ENCODE measurements around the gene ZSCAN23. TPM values are rescaled to one million over a fixed set of nuclear protein-coding genes. Genes with fewer than 3 reads are reported as not detected.
"Not testable (repeated sequence)": the region's sequence is repeated elsewhere in the genome, so short reads cannot be mapped to it uniquely, and the experiment has no call there.

ZSCAN23 gene
- total RNA-seq, 1 experiment from 2014 or later: 2.9 TPM

DNA sequence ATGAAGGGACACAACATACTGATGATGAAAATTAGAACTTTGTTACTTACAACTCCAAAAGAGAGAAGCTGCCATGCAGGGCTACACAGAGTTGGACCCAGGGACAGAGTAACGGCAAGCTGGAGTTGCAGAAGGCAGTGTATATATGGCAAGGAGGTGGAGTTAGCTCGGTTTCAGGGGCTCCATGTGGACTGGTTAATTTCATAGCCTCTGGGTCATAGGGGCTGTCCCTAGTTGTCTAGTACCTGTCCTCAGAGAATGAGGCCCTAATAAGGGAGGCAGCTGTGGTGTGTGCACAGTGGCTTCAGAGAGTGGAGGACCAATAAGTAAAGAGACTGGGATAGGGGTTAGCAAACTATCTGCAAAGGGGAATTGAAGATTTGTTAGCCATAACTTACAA lies 35.9 kb downstream of the ZSCAN23 start:
- H4K91ac ChIP-seq (ENCODE audit: insufficient read length, low read depth, low read length): no peak overlapping the region
- H3K9me3 ChIP-seq (ENCODE audit: control insufficient read depth, low read depth, low read length): no peaks in the 10 kb centered on the region
- no peak for DNase-seq
- H3K27me3 ChIP-seq (ENCODE audit: insufficient read depth, low read length): no peaks in the 10 kb centered on the region
- H3K23me2 ChIP-seq (ENCODE audit: insufficient read length, low read depth, low read length, poor library complexity, severe bottlenecking): no peaks in the 10 kb centered on the region
- no peak overlapping the region for H2BK12ac ChIP-seq (ENCODE audit: insufficient read length, low read depth, low read length)
- no peak overlapping the region for H2BK120ac ChIP-seq (ENCODE audit: low read depth, low read length, poor library complexity, severe bottlenecking)
- Mint-ChIP-seq H3K36me3 (ENCODE audit: insufficient read depth in 1 of 3, low read depth in 3 of 3) (no peaks in the 10 kb centered on the region), H3K27ac (no peak overlapping the region), H3K9me3 (no peaks in the 10 kb centered on the region; a peak in 2 of 5 replicates), H3K4me1 (no peaks in the 10 kb centered on the region), H3K27me3 (ENCODE audit: low read depth) (peaks cover 23% of the 10 kb centered on the region), H3K4me3 (no peak overlapping the region)
- no peaks in the 10 kb centered on the region for H4K20me1 ChIP-seq (ENCODE audit: control insufficient read depth, insufficient read depth, insufficient read length)
- no peak overlapping the region for H2AFZ ChIP-seq (ENCODE audit: low read length)
- H3K27ac ChIP-seq (ENCODE audit: insufficient read length, low read depth, low read length): no peak overlapping the region
- no peak overlapping the region for H4K5ac ChIP-seq (ENCODE audit: insufficient read length, low read depth, low read length)
- H3T11ph ChIP-seq (ENCODE audit: low read length): no peak overlapping the region
- H2BK15ac ChIP-seq (ENCODE audit: low read depth, low read length): no peak overlapping the region
- no peak overlapping the region for H4K8ac ChIP-seq (replicated peaks; ENCODE audit: insufficient read length, low read depth, low read length)
- H2AK5ac ChIP-seq (ENCODE audit: insufficient read length, low read length): no peak overlapping the region
- H3K9ac ChIP-seq (ENCODE audit: extremely low read depth, insufficient read length, low read length): no peak overlapping the region
- H3K23ac ChIP-seq (ENCODE audit: insufficient read length, low read depth, low read length): no peak overlapping the region
- no peak overlapping the region for H3K4ac ChIP-seq (ENCODE audit: low read depth, low read length)
- H2BK20ac ChIP-seq (ENCODE audit: low read depth, low read length, poor library complexity, severe bottlenecking): no peak overlapping the region
- no peak overlapping the region for H3K18ac ChIP-seq (ENCODE audit: insufficient read length, low read depth, low read length)
- no peak overlapping the region for H3K4me2 ChIP-seq (ENCODE audit: insufficient read depth, insufficient read length, low read length)
- no peak overlapping the region for H3K14ac ChIP-seq (ENCODE audit: insufficient read depth, low read length)
- no CpG with 5 or more reads among the region's 2 CpGs for WGBS (ENCODE audit: extremely low coverage, insufficient read length, low lambda C conversion rate)
- H3K4me1 ChIP-seq (ENCODE audit: insufficient read depth, low read length): no peaks in the 10 kb centered on the region
- TF ChIP-seq, protein P1, sequence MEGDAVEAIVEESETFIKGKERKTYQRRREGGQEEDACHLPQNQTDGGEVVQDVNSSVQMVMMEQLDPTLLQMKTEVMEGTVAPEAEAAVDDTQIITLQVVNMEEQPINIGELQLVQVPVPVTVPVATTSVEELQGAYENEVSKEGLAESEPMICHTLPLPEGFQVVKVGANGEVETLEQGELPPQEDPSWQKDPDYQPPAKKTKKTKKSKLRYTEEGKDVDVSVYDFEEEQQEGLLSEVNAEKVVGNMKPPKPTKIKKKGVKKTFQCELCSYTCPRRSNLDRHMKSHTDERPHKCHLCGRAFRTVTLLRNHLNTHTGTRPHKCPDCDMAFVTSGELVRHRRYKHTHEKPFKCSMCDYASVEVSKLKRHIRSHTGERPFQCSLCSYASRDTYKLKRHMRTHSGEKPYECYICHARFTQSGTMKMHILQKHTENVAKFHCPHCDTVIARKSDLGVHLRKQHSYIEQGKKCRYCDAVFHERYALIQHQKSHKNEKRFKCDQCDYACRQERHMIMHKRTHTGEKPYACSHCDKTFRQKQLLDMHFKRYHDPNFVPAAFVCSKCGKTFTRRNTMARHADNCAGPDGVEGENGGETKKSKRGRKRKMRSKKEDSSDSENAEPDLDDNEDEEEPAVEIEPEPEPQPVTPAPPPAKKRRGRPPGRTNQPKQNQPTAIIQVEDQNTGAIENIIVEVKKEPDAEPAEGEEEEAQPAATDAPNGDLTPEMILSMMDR (conservative IDR thresholded peaks at IDR 0.05): no peak
- no peak overlapping the region for H3K56ac ChIP-seq (ENCODE audit: insufficient read length, low read depth, low read length)
- H3K79me2 ChIP-seq (ENCODE audit: insufficient read depth, low read length): no peaks in the 10 kb centered on the region
- H3K79me1 ChIP-seq (ENCODE audit: insufficient read depth, low read depth, low read length, poor library complexity, severe bottlenecking): no peaks in the 10 kb centered on the region
- no peak overlapping the region for H2BK5ac ChIP-seq (ENCODE audit: insufficient read length, low read length)

DNA sequence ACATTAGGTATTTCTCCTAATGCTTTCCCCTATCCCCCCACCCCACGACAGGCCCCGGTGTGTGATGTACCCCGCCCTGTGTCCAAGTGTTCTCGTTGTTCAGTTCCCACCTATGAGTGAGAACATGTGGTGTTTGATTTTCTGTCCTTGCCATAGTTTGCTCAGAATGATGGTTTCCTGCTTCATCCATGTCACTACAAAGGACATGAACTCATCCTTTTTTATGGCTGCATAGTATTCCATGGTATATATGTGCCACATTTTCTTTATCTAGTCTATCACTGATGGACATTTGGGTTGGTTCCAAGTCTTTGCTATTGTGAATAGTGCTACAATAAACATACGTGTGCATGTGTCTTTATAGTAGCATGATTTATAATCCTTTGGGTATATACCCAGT lies 39.4 kb downstream of the ZSCAN23 start:
- H3T11ph ChIP-seq (ENCODE audit: low read length); H3K79me2 ChIP-seq (ENCODE audit: insufficient read depth, low read length); H2BK120ac ChIP-seq (ENCODE audit: low read depth, low read length, poor library complexity, severe bottlenecking); H3K14ac ChIP-seq (ENCODE audit: insufficient read depth, low read length); H2BK15ac ChIP-seq (ENCODE audit: low read depth, low read length); H4K91ac ChIP-seq (ENCODE audit: insufficient read length, low read depth, low read length); H4K20me1 ChIP-seq (ENCODE audit: control insufficient read depth, insufficient read depth, insufficient read length); H3K56ac ChIP-seq (ENCODE audit: insufficient read length, low read depth, low read length); H3K79me1 ChIP-seq (ENCODE audit: insufficient read depth, low read depth, low read length, poor library complexity, severe bottlenecking); H2AFZ ChIP-seq (ENCODE audit: low read length); H2BK5ac ChIP-seq (ENCODE audit: insufficient read length, low read length); H3K9ac ChIP-seq (ENCODE audit: extremely low read depth, insufficient read length, low read length); H3K4ac ChIP-seq (ENCODE audit: low read depth, low read length); H3K27me3 ChIP-seq (ENCODE audit: insufficient read depth, low read length); H3K27ac ChIP-seq (ENCODE audit: insufficient read length, low read depth, low read length); H2BK12ac ChIP-seq (ENCODE audit: insufficient read length, low read depth, low read length); H3K4me1 Mint-ChIP-seq; H3K9me3 Mint-ChIP-seq; H4K8ac ChIP-seq (replicated peaks; ENCODE audit: insufficient read length, low read depth, low read length); H3K27ac Mint-ChIP-seq; H3K18ac ChIP-seq (ENCODE audit: insufficient read length, low read depth, low read length); H3K4me2 ChIP-seq (ENCODE audit: insufficient read depth, insufficient read length, low read length); H3K9me3 ChIP-seq (ENCODE audit: control insufficient read depth, low read depth, low read length); H2AK5ac ChIP-seq (ENCODE audit: insufficient read length, low read length); DNase-seq; H3K36me3 Mint-ChIP-seq (ENCODE audit: insufficient read depth in 1 of 3, low read depth in 3 of 3); H3K4me1 ChIP-seq (ENCODE audit: insufficient read depth, low read length); H4K5ac ChIP-seq (ENCODE audit: insufficient read length, low read depth, low read length); H2BK20ac ChIP-seq (ENCODE audit: low read depth, low read length, poor library complexity, severe bottlenecking); H3K4me3 Mint-ChIP-seq; H3K23ac ChIP-seq (ENCODE audit: insufficient read length, low read depth, low read length); H3K23me2 ChIP-seq (ENCODE audit: insufficient read length, low read depth, low read length, poor library complexity, severe bottlenecking): not testable (repeated sequence)
- no CpG with 5 or more reads among the region's 5 CpGs for WGBS (ENCODE audit: extremely low coverage, insufficient read length, low lambda C conversion rate)
- peaks cover 41% of the 10 kb centered on the region for H3K27me3 Mint-ChIP-seq (ENCODE audit: low read depth)

All from H9 (cell line).